Nephron progenitor cell (in vitro differentiated cells): ENCODE measurements around the gene MYO3B.

Source experiments
- DNase-seq: peaks from one replicate; pipeline ENCODE4 v3.0.0; 2021
- H3K27ac Mint-ChIP-seq: 2 replicates; pipeline ENCODE4 v1.8.0; 2021; ENCODE audit warnings: mild to moderate bottlenecking, moderate library complexity, mixed read lengths
- H3K27me3 Mint-ChIP-seq: 2 replicates; pipeline ENCODE4 v1.8.0; 2021; ENCODE audit warnings: mild to moderate bottlenecking, low read depth, mixed read lengths; ENCODE audit not compliant: poor library complexity
- H3K36me3 Mint-ChIP-seq: 2 replicates; pipeline ENCODE4 v1.8.0; 2021; ENCODE audit warnings: low read depth, mixed read lengths
- H3K4me1 Mint-ChIP-seq: 2 replicates; pipeline ENCODE4 v1.8.0; 2021; ENCODE audit warnings: mixed read lengths
- H3K4me3 Mint-ChIP-seq: 2 replicates; pipeline ENCODE4 v1.8.0; 2021; ENCODE audit warnings: mild to moderate bottlenecking, moderate library complexity, mixed read lengths
- H3K9me3 Mint-ChIP-seq: 2 replicates; pipeline ENCODE4 v1.8.0; 2021; ENCODE audit warnings: mild to moderate bottlenecking, moderate library complexity, mixed read lengths
- CTCF ChIP-seq: fragments of 200-600 bp; sonication (generic); IDR thresholded peaks from 2 replicates; pipeline ENCODE4 v1.5.0; 2021; ENCODE audit warnings: antibody characterized with exemption

The MYO3B gene

DNA sequence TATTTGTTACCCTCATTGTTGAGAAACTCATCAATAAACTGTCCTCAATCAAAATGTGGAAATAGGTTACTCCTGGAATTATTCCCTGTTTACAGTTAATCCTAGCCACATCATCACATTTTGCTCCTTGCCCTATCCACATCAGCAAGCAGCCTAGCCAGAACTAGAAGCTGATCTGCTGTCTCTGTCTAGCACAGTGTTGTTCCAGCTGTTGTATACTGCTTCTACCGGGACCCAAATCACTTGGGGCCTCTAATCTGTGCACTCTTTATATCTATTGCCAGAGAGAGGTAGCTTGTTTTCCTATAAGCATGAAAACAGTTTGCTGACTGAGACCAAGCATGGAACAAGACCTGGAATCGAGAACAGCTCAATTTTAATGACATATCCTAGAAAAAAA lies 341.0 kb downstream of the MYO3B start:
- no peak for DNase-seq
- H3K27ac Mint-ChIP-seq, result no peak overlapping the region
- H3K4me1 Mint-ChIP-seq, result peaks cover 36% of the 10 kb centered on the region
- TF ChIP-seq CTCF, result no peak
- H3K27me3 Mint-ChIP-seq, result peaks cover 4% of the 10 kb centered on the region
- H3K9me3 Mint-ChIP-seq, result no peaks in the 10 kb centered on the region
- no peak overlapping the region for H3K4me3 Mint-ChIP-seq
- no peaks in the 10 kb centered on the region for H3K36me3 Mint-ChIP-seq

- no peaks in the 10 kb centered on the region for H3K9me3 Mint-ChIP-seq
- DNase-seq, result no peak
Measured at GRCh38 chr2:170521299-170521698, 343.4 kb downstream of the MYO3B start.

DNA sequence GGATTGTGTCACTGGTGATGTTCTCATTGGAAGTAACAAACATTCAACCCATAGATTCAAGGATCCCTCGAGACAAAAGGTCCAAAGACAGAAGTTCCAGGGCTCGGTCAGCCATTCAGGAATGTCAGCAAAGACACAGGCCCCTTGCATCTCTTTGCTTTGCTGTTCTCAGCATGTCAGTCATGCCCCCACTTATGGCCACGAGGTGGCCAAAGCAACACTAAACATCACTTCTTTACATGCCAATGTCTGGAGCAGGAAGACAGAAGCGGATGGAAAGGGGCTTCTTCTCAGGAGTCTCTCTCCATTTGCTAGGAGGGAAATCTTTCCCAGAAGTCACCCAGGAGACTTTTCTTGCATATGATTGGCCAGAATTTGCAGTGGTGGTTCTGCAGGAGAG lies 345.6 kb downstream of the MYO3B start:
- Mint-ChIP-seq H3K27ac (no peak overlapping the region), H3K9me3 (no peaks in the 10 kb centered on the region), H3K4me1 (peaks cover 17% of the 10 kb centered on the region), H3K27me3 (no peaks in the 10 kb centered on the region), H3K36me3 (no peaks in the 10 kb centered on the region), H3K4me3 (no peak overlapping the region)
- no peak for DNase-seq
- no peak for TF ChIP-seq CTCF

More at GRCh38 chr2:170521299-170521698, 343.4 kb downstream of the MYO3B start:
- Mint-ChIP-seq H3K27ac (no peak overlapping the region), H3K36me3 (no peaks in the 10 kb centered on the region), H3K4me1 (peaks cover 29% of the 10 kb centered on the region), H3K27me3 (peaks cover 4% of the 10 kb centered on the region), H3K4me3 (no peak overlapping the region)
- no peak for TF ChIP-seq CTCF

GRCh38 chr2:170524828-170525565 lies 347.1 kb downstream of the MYO3B start:
- no peak for DNase-seq
- Mint-ChIP-seq H3K4me3 (no peak overlapping the region), H3K27me3 (peaks cover 4% of the 10 kb centered on the region), H3K9me3 (no peaks in the 10 kb centered on the region), H3K4me1 (peaks cover 30% of the 10 kb centered on the region), H3K27ac (peak overlapping the region; percentile 20), H3K36me3 (no peaks in the 10 kb centered on the region)
- no peak for TF ChIP-seq CTCF

GRCh38 chr2:170525566-170525900 lies 347.6 kb downstream of the MYO3B start:
- H3K27ac Mint-ChIP-seq, result no peak overlapping the region
- DNase-seq, result no peak
- peaks cover 34% of the 10 kb centered on the region for H3K4me1 Mint-ChIP-seq
- H3K27me3 Mint-ChIP-seq, result peaks cover 4% of the 10 kb centered on the region
- TF ChIP-seq CTCF, result no peak
- H3K9me3 Mint-ChIP-seq, result no peaks in the 10 kb centered on the region
- H3K36me3 Mint-ChIP-seq, result no peaks in the 10 kb centered on the region
- H3K4me3 Mint-ChIP-seq, result no peak overlapping the region

GRCh38 chr2:170530284-170530745 lies 352.4 kb downstream of the MYO3B start:
- TF ChIP-seq CTCF, result no peak
- Mint-ChIP-seq H3K4me1 (peaks cover 54% of the 10 kb centered on the region), H3K27ac (no peak overlapping the region), H3K4me3 (peak overlapping the region; percentile 63), H3K27me3 (peaks cover 4% of the 10 kb centered on the region), H3K36me3 (no peaks in the 10 kb centered on the region), H3K9me3 (no peaks in the 10 kb centered on the region)
- DNase-seq, result peak; percentile 51
